Sigmoid colon (tissue), 7 donors: ENCODE data around the gene SFT2D3. TPM values are rescaled to one million over a fixed set of nuclear protein-coding genes. Genes with fewer than 3 reads are reported as not detected.

Experiments
- DNase-seq: peaks from one replicate; pipeline ENCODE4 v3.0.0-alpha.2; 2019
- H3K27ac ChIP-seq, 4 donors: fragments of 200-600 bp; sonication (generic); one replicate each; pipeline ENCODE4 v1.5.1; 2016 to 2019; ENCODE audit warnings: mild to moderate bottlenecking in 1 of 4
- H3K27me3 ChIP-seq, 3 donors: fragments of 200-600 bp; sonication (generic); one replicate each; pipeline ENCODE4 v1.5.1; 2019; ENCODE audit warnings: mild to moderate bottlenecking in 1 of 3
- H3K36me3 ChIP-seq, 4 donors: fragments of 200-600 bp; sonication (generic); one replicate each; pipeline ENCODE4 v1.5.1; 2016 to 2019
- H3K4me1 ChIP-seq, 4 donors: fragments of 200-600 bp; sonication (generic); one replicate each; pipeline ENCODE4 v1.5.1; 2017 to 2019
- H3K4me3 ChIP-seq, 4 donors: fragments of 200-600 bp; sonication (generic); one replicate each; pipeline ENCODE4 v1.5.1; 2017 to 2019; ENCODE audit warnings: mild to moderate bottlenecking in 2 of 4, moderate library complexity in 1 of 4
- H3K9me3 ChIP-seq, 4 donors: fragments of 200-600 bp in 3 of 4; sonication (generic) in 3 of 4; one replicate each; pipeline versions ENCODE4 v1.5.1 to v1.6.1; 2013 to 2019
- EP300 ChIP-seq, 4 donors: sonication (generic); formaldehyde crosslinking; IDR thresholded peaks; one replicate each; pipeline ENCODE4 v1.6.1; 2017; ENCODE audit warnings: antibody characterized with exemption in 4 of 4
- POLR2A ChIP-seq, 2 donors: fragments of 450-650 bp; IDR thresholded peaks; one replicate each; pipeline ENCODE4 v1.6.1; 2016; ENCODE audit warnings: antibody characterized with exemption in 2 of 2, mild to moderate bottlenecking in 2 of 2, moderate library complexity in 2 of 2
- POLR2AphosphoS5 ChIP-seq, 4 donors: sonication (generic); formaldehyde crosslinking; IDR thresholded peaks; one replicate each; pipeline ENCODE4 v1.6.1; 2017; ENCODE audit warnings: antibody characterized with exemption in 4 of 4
- WGBS, 2 donors: extraction: QIAGEN DNeasy Blood & Tissue Kit; methylation state at CpG; one replicate each; pipeline ENCODE4 v1.1.7; 2013; 5-methylcytosine and 5-hydroxymethylcytosine counted together
- intact Hi-C: fragments of 100-400 bp; cut with DNase I; formaldehyde crosslinking; loops from one replicate; pipeline ENCODE4 v1.15.1; 2023
- polyA plus RNA-seq, 3 donors: library from polyadenylated mRNA; stranded (reverse); fragments of 200-250 nt; gene quantifications; one replicate each; pipeline ENCODE4 v1.2.3, GENCODE V29; 2013
- total RNA-seq, 4 donors: library from RNA; depleted of rRNA; stranded (reverse); fragments of >200 nt; gene quantifications; one replicate each; pipeline ENCODE4 v1.1.0, GENCODE V29; 2016
- TF ChIP-seq, protein P1 (sequence below), 4 experiments: fragments of 450-650 bp in 3 of 4; fragments of 200-600 bp in 1 of 4; IDR thresholded peaks; one replicate each; pipeline ENCODE4 v1.5.1; 2016 to 2019; ENCODE audit warnings: antibody characterized with exemption in 4 of 4, mild to moderate bottlenecking in 3 of 4, moderate library complexity in 2 of 4
- donor health status: healthy with polysubstance abuse.
- donor health status: Bipolar disorder and iron deficiency.
- donor health status: healthy.

The SFT2D3 gene
- total and polyA plus RNA-seq, 7 donors = 1.4 to 8.6 (median 6.5) TPM

DNA sequence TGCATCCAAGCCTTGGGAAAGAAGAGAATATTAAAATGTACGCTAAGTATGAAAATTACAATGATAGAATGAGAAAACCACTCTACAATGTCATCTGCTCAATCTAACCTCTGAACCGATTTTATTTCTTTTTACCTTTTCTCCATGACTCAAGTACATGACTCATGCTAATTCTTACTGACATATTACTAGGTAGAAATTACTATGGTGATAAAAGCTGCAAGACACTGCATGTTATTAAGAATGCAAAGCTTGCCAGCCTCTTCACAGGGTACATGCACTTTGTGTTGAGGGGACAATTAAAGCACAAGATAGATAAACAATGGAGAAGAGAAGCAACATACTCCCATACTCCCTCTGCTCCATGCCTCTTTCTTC is 20.7 kb downstream of the SFT2D3 start:
- TF ChIP-seq, protein P1, sequence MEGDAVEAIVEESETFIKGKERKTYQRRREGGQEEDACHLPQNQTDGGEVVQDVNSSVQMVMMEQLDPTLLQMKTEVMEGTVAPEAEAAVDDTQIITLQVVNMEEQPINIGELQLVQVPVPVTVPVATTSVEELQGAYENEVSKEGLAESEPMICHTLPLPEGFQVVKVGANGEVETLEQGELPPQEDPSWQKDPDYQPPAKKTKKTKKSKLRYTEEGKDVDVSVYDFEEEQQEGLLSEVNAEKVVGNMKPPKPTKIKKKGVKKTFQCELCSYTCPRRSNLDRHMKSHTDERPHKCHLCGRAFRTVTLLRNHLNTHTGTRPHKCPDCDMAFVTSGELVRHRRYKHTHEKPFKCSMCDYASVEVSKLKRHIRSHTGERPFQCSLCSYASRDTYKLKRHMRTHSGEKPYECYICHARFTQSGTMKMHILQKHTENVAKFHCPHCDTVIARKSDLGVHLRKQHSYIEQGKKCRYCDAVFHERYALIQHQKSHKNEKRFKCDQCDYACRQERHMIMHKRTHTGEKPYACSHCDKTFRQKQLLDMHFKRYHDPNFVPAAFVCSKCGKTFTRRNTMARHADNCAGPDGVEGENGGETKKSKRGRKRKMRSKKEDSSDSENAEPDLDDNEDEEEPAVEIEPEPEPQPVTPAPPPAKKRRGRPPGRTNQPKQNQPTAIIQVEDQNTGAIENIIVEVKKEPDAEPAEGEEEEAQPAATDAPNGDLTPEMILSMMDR (IDR thresholded peaks at IDR 0.05) = no peak
- no peak for TF ChIP-seq POLR2A (IDR thresholded peaks at IDR 0.05)
- TF ChIP-seq POLR2AphosphoS5 (IDR thresholded peaks at IDR 0.05) = no peak
- no peak for TF ChIP-seq EP300 (IDR thresholded peaks at IDR 0.05)
- 95 to 96% methylated on average over 2 of the region's 2 CpGs for WGBS, 2 donors
- Histone ChIP-seq H3K27me3 (no peaks in the 10 kb centered on the region), H3K4me3 (no peak overlapping the region), H3K9me3 (no peaks in the 10 kb centered on the region), H3K27ac (no peak overlapping the region), H3K36me3 (peaks cover 15 to 65% (median 44%) of the 10 kb centered on the region in 4 donors), H3K4me1 (no peaks in the 10 kb centered on the region)
- DNase-seq = no peak
- intact Hi-C loops = no loop called here

DNA sequence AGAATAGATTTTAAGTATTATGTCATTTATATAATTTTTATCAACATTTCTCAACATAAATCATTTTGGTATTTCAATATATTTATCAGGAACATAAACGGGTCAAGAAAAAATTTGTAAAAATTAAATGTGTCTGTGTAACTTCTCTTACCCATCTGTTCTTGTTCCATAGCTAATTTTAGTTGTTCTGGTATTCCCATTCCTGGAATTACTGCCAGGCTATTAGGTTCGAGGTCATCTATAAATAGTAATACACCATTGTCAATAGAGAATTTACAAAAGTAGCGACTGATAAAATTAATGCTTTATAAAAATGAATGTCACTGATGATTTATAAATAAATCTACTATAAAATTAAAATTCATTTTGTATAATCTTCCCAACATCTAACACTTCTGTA is 21.5 kb downstream of the SFT2D3 start:
- TF ChIP-seq EP300 (IDR thresholded peaks at IDR 0.05) (no peak), POLR2A (IDR thresholded peaks at IDR 0.05) (no peak), POLR2AphosphoS5 (IDR thresholded peaks at IDR 0.05) (no peak)
- TF ChIP-seq, protein P1 (IDR thresholded peaks at IDR 0.05) = no peak
- H3K9me3 ChIP-seq = no peaks in the 10 kb centered on the region
- peaks cover 15 to 62% (median 43%) of the 10 kb centered on the region in 4 donors for H3K36me3 ChIP-seq
- intact Hi-C loops = no loop called here
- DNase-seq = no peak
- no peak overlapping the region for H3K27ac ChIP-seq
- H3K4me1 ChIP-seq = no peaks in the 10 kb centered on the region
- no peak overlapping the region for H3K4me3 ChIP-seq
- H3K27me3 ChIP-seq = no peaks in the 10 kb centered on the region
- WGBS, 2 donors = 94 to 95% methylated on average over 3 of the region's 3 CpGs

DNA sequence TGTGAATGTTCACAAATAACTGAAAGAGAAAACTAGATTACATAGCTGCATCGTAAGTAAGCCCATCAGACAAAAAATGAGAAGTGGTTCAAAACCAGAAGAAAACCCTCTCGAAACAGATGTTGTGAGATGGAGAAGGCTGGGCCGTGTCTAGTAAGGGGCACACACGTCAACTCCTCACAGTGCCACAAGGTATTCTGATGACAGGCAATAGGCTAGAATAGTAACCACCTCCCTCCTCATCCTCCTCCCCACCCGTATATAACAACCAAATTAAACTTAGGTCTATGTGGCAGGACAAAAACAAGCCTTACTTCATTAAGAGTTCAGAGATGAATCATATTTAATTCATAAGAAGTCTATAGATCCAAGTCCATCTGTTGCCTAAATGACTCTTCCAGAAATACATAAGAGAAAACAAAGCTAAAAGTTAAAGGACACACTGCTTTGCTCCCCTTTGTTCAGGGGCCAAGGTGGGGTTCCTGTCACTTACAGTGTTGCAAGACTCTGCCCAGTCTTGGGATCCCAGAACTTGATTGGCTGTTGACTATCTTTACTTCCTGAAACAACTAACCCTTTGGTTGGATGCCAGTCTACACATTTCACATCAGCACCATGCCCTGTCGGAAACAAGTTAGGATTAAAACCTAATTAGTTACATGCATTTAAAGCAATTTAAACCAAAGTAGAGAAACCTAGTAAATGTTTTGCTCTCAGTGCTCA is 25.0 kb downstream of the SFT2D3 start:
- 90 to 95% methylated on average over 6 of the region's 6 CpGs for WGBS, 2 donors
- no peak for DNase-seq
- Histone ChIP-seq H3K4me1 (no peaks in the 10 kb centered on the region), H3K27ac (no peak overlapping the region), H3K9me3 (no peaks in the 10 kb centered on the region), H3K4me3 (no peak overlapping the region), H3K27me3 (no peaks in the 10 kb centered on the region), H3K36me3 (peaks cover 0 to 27% (median 20%) of the 10 kb centered on the region in 4 donors)
- intact Hi-C loops = no loop called here
- TF ChIP-seq, protein P1 (IDR thresholded peaks at IDR 0.05) = no peak

DNA sequence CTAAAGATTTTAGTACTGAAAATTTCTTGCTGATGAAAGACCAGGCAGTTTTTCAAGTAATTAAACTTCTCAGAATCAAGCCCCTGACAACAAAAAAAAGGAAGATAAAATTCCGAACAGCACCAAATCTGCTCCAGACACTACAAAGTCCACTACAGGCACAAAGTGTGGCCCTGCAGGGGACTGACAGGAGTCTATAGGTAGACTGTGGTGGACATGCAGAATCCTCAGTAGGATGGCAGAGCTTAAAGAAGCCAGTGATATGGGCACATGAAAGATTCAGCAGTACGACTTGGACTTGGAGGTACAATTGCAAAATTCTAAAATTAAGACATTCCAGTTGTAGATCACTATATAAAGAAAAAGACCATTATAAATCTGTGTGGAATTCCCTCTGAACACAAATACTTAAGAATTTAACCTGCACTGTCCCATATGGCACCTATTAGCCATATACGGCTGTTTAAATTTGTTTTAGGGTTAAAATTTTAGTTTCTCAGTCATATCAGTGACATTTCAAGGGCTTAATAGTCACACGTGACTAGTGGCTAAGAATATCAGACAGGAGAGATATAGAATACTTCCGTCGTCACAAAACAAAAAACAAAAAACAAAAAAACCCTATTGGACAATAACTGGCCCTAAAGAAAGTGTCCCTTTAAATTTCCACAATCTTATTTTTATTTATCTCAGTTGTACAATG is 32.0 kb downstream of the SFT2D3 start:
- no peak for DNase-seq
- no peak for TF ChIP-seq POLR2A (IDR thresholded peaks at IDR 0.05)
- no peak for TF ChIP-seq POLR2AphosphoS5 (IDR thresholded peaks at IDR 0.05)
- no peak for TF ChIP-seq EP300 (IDR thresholded peaks at IDR 0.05)
- Histone ChIP-seq H3K27ac (peak overlapping the region in 3 of 4 donors; percentile 59 to 66 (median 60)), H3K4me1 (peaks cover 0 to 22% (median 18%) of the 10 kb centered on the region in 4 donors), H3K36me3 (peaks cover 0 to 4% (median 1%) of the 10 kb centered on the region in 4 donors), H3K9me3 (no peaks in the 10 kb centered on the region), H3K27me3 (no peaks in the 10 kb centered on the region), H3K4me3 (peak overlapping the region in 3 of 4 donors; percentile 14 to 30 (median 19))
- WGBS, 2 donors = 87 to 93% methylated on average over 6 of the region's 6 CpGs
- intact Hi-C loops = no loop called here

DNA sequence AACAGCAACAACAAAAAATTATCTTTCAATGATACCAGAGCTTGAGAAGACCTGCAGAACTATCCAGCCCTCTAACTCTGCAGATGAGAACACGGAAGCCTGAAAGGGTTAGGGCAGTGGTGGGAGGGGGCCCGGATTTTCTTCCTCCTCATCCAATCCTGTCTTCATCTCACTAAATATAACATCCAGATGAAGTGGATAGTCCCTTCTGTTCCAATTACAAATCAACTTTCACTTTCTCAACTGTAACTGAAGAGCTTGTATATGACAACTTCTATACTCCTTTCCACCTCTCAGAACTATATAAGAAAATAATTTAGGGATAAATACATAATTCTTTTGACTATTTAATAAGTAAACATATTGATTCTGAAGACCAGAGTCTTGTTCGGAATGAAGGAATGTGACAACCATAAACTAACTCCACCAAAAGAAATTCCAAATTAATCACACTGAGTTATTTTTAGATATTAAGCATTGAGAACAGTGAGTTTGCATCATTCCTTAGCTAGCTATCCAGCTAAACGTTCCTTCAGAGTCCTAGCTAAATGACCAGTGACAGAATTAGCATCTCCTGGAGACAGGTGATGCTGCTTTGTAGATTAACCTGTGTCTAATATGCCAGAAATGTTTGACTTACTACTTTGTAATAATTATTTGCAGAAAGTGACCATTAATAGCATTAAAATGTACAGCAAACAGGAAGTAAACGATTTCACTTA is 32.7 kb downstream of the SFT2D3 start:
- H3K27ac ChIP-seq = peak overlapping the region; percentile 3 to 66 (median 60)
- intact Hi-C loops = no loop called here
- no peaks in the 10 kb centered on the region for H3K27me3 ChIP-seq
- peaks cover 0 to 22% (median 18%) of the 10 kb centered on the region in 4 donors for H3K4me1 ChIP-seq
- 64 to 69% methylated on average over 5 of the region's 5 CpGs for WGBS, 2 donors
- DNase-seq = no peak
- TF ChIP-seq EP300 (IDR thresholded peaks at IDR 0.05) = no peak
- TF ChIP-seq, protein P1 (IDR thresholded peaks at IDR 0.05) = no peak
- peaks cover 0 to 4% (median 1%) of the 10 kb centered on the region in 4 donors for H3K36me3 ChIP-seq
- H3K4me3 ChIP-seq = peak overlapping the region in 3 of 4 donors; percentile 14 to 30 (median 19)
- no peaks in the 10 kb centered on the region for H3K9me3 ChIP-seq
